ENCODE measurements around the gene LAMTOR4.

- TF ChIP-seq CTCF (conservative IDR thresholded peaks at IDR 0.05; ENCODE audit: low read depth, low read length) (no peak), EZH2 (IDR thresholded peaks at IDR 0.05; ENCODE audit: low read length, unreplicated experiment) (no peak)
These were observed 28.0 kb upstream of the LAMTOR4 start for GRCh38 chr7:100120733-100121036.
